HepG2 (cell line): ENCODE data around the gene RASL12. TPM values are rescaled to one million over a fixed set of nuclear protein-coding genes. Genes with fewer than 3 reads are reported as not detected.

ENCODE experiments used
- BRF2 ChIP-seq: sonication (generic); formaldehyde crosslinking; IDR thresholded peaks from 2 replicates; pipeline ENCODE4 v1.8.1; 2022; ENCODE audit warnings: mild to moderate bottlenecking, missing genetic modification reagents
- KLF6 ChIP-seq: IDR thresholded peaks from 2 replicates; pipeline ENCODE4 v1.8.0; 2016; ENCODE audit warnings: missing biosample characterization, missing genetic modification reagents
- NCOA1 ChIP-seq: sonication (generic); formaldehyde crosslinking; IDR thresholded peaks from 2 replicates; pipeline ENCODE4 v1.9.0; 2021; ENCODE audit warnings: missing genetic modification reagents
- NR1H2 ChIP-seq: sonication (generic); formaldehyde crosslinking; IDR thresholded peaks from 2 replicates; pipeline ENCODE4 v1.8.1; 2022; ENCODE audit warnings: low read depth, missing genetic modification reagents, borderline replicate concordance
- SRY ChIP-seq: sonication (generic); formaldehyde crosslinking; IDR thresholded peaks from 2 replicates; pipeline ENCODE4 v1.8.0; 2022; ENCODE audit warnings: mild to moderate bottlenecking, missing genetic modification reagents
- ZHX1 ChIP-seq: sonication (generic); formaldehyde crosslinking; IDR thresholded peaks from 2 replicates; pipeline ENCODE4 v1.8.1; 2022; ENCODE audit warnings: low read depth, mild to moderate bottlenecking, missing genetic modification reagents
- ZHX2 ChIP-seq, 2 experiments: sonication (generic) in 1 of 2; formaldehyde crosslinking in 1 of 2; IDR thresholded peaks; 2 replicates each; pipeline versions ENCODE4 v1.6.1 to v1.9.0; 2014 to 2022; ENCODE audit warnings: antibody characterized with exemption in 1 of 2, borderline replicate concordance in 1 of 2, inconsistent platforms in 1 of 2, low read depth in 1 of 2, missing genetic modification reagents in 1 of 2
- ZNF513 ChIP-seq: sonication (generic); formaldehyde crosslinking; conservative IDR thresholded peaks from 2 replicates; pipeline ENCODE4 v1.5.0; 2020; ENCODE audit warnings: missing genetic modification reagents
- ZNF550 ChIP-seq: sonication (generic); formaldehyde crosslinking; IDR thresholded peaks from 2 replicates; pipeline ENCODE4 v1.4.0; 2020; ENCODE audit warnings: mild to moderate bottlenecking, missing genetic modification reagents, borderline replicate concordance
- ZNF770 ChIP-seq: sonication (generic); formaldehyde crosslinking; IDR thresholded peaks from 2 replicates; pipeline ENCODE4 v1.5.0; 2020; ENCODE audit warnings: mild to moderate bottlenecking, missing genetic modification reagents
- ZZZ3 ChIP-seq: sonication (generic); formaldehyde crosslinking; IDR thresholded peaks from 2 replicates; pipeline ENCODE4 v1.4.0; 2020; ENCODE audit warnings: missing genetic modification reagents, mild to moderate bottlenecking, borderline replicate concordance
- polyA plus RNA-seq, 8 experiments: library from polyadenylated mRNA; depleted of rRNA in 3 of 8; stranded (reverse) in 7 of 8; unstranded in 1 of 8; fragments of >200 nt; fragmentation: Illumina TruSeq in 4 of 8; extraction: Trizol in 4 of 8; gene quantifications; 2 replicates each; pipeline versions ENCODE4 v1.2.1 to v1.2.3, GENCODE V29; 2011 to 2016; ENCODE audit warnings: low read depth in 4 of 8, missing spikeins in 1 of 8, mixed read lengths in 1 of 8; ENCODE audit not compliant: insufficient read depth in 1 of 8
- total RNA-seq, 5 experiments: library from RNA; depleted of rRNA; stranded (reverse); fragments of >200 nt; fragmentation: Illumina TruSeq; extraction: Trizol; gene quantifications; 2 replicates each; pipeline ENCODE4 v1.2.3, GENCODE V29; 2016; ENCODE audit warnings: low read depth in 1 of 5

RASL12 gene
- total and polyA plus RNA-seq, 2 of the 13 experiments (the other 11 are each of a cell fraction or from before 2014, with no cell fraction given): 0.16 to 0.55 TPM

- TF ChIP-seq NCOA1 (CRISPR knock-in tag): no peak
- 0 out of 2 replicates have a peak, but pooled peaks have one; percentile 61 for TF ChIP-seq SRY (CRISPR knock-in tag)
- TF ChIP-seq ZNF513 (CRISPR knock-in tag): no peak
- TF ChIP-seq ZZZ3 (CRISPR knock-in tag): no peak
- no peak for TF ChIP-seq KLF6 (CRISPR knock-in tag)
- TF ChIP-seq ZHX2 (IDR thresholded peaks at IDR 0.05; ENCODE audit: low read depth): peak; percentile 21; the same call in 1 of the 2 replicates
- TF ChIP-seq ZHX2 (CRISPR knock-in tag; IDR thresholded peaks at IDR 0.05; ENCODE audit: borderline replicate concordance): no peak
- 0 out of 2 replicates have a peak, but pooled peaks have one; percentile 21 for TF ChIP-seq ZHX1 (CRISPR knock-in tag)
- TF ChIP-seq ZNF770 (CRISPR knock-in tag): 0 out of 2 replicates have a peak, but pooled peaks have one; percentile 20
- no peak for TF ChIP-seq ZNF550 (CRISPR knock-in tag)
- no peak for TF ChIP-seq NR1H2 (CRISPR knock-in tag)
- TF ChIP-seq BRF2 (CRISPR knock-in tag): no peak
These were observed 10.8 kb downstream of the RASL12 start (continued) for GRCh38 chr15:65056868-65057548.
